Ascending aorta (tissue), 2 donors: ENCODE data around the gene TAB2. TPM values are rescaled to one million over a fixed set of nuclear protein-coding genes. Genes with fewer than 3 reads are reported as not detected.
A peak's percentile ranks its signal among the peaks of the same experiment; 100 is the strongest.

ENCODE experiments used
- DNase-seq, 2 donors: peaks; one replicate each; pipeline ENCODE4 v3.0.0-alpha.2; 2019; ENCODE audit warnings: low spot score in 2 of 2
- H3K27ac ChIP-seq, 2 donors: fragments of 200-600 bp; sonication (generic); one replicate each; pipeline ENCODE4 v1.5.1; 2016 to 2017; ENCODE audit warnings: mild to moderate bottlenecking in 1 of 2
- H3K27me3 ChIP-seq: fragments of 200-600 bp; sonication (generic); one replicate; pipeline ENCODE4 v1.5.1; 2017
- H3K36me3 ChIP-seq, 2 donors: fragments of 200-600 bp; sonication (generic); one replicate each; pipeline ENCODE4 v1.5.1; 2016
- H3K4me1 ChIP-seq, 2 donors: fragments of 200-600 bp; sonication (generic); one replicate each; pipeline ENCODE4 v1.5.1; 2016 to 2017; ENCODE audit warnings: mild to moderate bottlenecking in 1 of 2
- H3K4me3 ChIP-seq, 2 donors: fragments of 200-600 bp; sonication (generic); one replicate each; pipeline ENCODE4 v1.5.1; 2016 to 2017; ENCODE audit warnings: mild to moderate bottlenecking in 1 of 2
- H3K9me3 ChIP-seq, 2 donors: fragments of 200-600 bp; sonication (generic); one replicate each; pipeline ENCODE4 v1.5.1; 2016
- intact Hi-C: fragments of 100-400 bp; cut with DNase I; formaldehyde crosslinking; loops from one replicate; pipeline ENCODE4 v1.15.1; 2023
- total RNA-seq: library from RNA; depleted of rRNA; stranded (reverse); fragments of >200 nt; gene quantifications from one replicate; pipeline ENCODE4 v1.1.0, GENCODE V29; 2016
- TF ChIP-seq, protein P1 (sequence below), 3 experiments: fragments of 200-600 bp in 2 of 3; fragments of 450-650 bp in 1 of 3; sonication (generic) in 2 of 3; IDR thresholded peaks; one replicate each; pipeline ENCODE4 v1.5.1; 2016 to 2019; ENCODE audit warnings: antibody characterized with exemption in 3 of 3, mild to moderate bottlenecking in 1 of 3, moderate library complexity in 1 of 3

Gene TAB2
- total RNA-seq, 1 donor from 2014 or later: 55.2 TPM

DNA sequence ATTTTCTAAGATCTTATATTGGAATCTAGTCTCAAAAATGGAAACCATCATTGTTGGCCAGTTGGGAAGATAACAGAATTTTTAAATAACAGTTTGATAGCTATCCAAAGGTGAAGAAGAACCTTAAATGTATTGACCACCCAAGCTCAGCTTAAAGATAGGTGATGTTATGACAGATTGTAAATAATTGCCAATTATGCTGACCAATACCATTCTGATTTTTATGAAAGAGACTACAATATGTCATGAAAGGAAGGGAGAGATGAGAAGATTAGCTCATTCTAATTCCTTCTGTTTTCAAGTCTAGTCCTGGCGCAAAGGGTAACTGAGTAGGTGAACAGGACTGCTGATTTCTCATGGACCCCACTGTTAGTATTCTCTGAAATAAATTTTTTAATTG is 5.7 kb upstream of the TAB2 start:
- Histone ChIP-seq H3K4me1 (no peaks in the 10 kb centered on the region), H3K27me3 (no peaks in the 10 kb centered on the region), H3K27ac (no peak overlapping the region), H3K4me3 (no peak overlapping the region), H3K36me3 (no peaks in the 10 kb centered on the region), H3K9me3 (no peaks in the 10 kb centered on the region)
- TF ChIP-seq, protein P1, sequence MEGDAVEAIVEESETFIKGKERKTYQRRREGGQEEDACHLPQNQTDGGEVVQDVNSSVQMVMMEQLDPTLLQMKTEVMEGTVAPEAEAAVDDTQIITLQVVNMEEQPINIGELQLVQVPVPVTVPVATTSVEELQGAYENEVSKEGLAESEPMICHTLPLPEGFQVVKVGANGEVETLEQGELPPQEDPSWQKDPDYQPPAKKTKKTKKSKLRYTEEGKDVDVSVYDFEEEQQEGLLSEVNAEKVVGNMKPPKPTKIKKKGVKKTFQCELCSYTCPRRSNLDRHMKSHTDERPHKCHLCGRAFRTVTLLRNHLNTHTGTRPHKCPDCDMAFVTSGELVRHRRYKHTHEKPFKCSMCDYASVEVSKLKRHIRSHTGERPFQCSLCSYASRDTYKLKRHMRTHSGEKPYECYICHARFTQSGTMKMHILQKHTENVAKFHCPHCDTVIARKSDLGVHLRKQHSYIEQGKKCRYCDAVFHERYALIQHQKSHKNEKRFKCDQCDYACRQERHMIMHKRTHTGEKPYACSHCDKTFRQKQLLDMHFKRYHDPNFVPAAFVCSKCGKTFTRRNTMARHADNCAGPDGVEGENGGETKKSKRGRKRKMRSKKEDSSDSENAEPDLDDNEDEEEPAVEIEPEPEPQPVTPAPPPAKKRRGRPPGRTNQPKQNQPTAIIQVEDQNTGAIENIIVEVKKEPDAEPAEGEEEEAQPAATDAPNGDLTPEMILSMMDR (IDR thresholded peaks at IDR 0.05): no peak
- DNase-seq: no peak
- intact Hi-C loops: loop anchor here (10.0 kb wide), 2 partner anchors 233 to 567 kb away; partner anchors contain the start of genes PPIL4 and UST

DNA sequence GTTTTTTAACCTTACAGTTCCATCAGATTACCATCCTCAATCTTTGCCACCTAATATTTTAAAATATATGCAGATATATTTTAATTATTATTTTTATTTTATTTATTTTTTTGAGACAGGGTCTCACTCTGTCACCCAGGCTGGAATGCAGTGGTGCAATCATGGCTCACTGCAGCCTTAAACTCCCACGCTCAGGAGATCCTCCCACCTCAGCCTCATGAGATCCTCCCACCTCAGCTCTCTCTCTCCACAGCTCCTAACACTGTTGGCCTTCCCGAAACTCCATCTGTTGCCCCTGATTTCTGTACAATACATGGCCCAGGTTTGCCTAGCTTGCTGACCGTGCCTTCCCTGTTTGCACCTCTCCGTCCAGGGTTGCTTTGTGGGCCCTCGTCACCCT is 4.4 kb upstream of the TAB2 start:
- H3K27ac ChIP-seq: no peak overlapping the region
- H3K27me3 ChIP-seq: no peaks in the 10 kb centered on the region
- H3K36me3 ChIP-seq: no peaks in the 10 kb centered on the region
- H3K9me3 ChIP-seq: no peaks in the 10 kb centered on the region
- no peak for DNase-seq
- intact Hi-C loops: loop anchor here (10.0 kb wide), 2 partner anchors 232 to 568 kb away; partner anchors contain the start of genes PPIL4 and UST
- no peak overlapping the region for H3K4me3 ChIP-seq
- no peaks in the 10 kb centered on the region for H3K4me1 ChIP-seq
- TF ChIP-seq, protein P1 (IDR thresholded peaks at IDR 0.05): no peak

DNA sequence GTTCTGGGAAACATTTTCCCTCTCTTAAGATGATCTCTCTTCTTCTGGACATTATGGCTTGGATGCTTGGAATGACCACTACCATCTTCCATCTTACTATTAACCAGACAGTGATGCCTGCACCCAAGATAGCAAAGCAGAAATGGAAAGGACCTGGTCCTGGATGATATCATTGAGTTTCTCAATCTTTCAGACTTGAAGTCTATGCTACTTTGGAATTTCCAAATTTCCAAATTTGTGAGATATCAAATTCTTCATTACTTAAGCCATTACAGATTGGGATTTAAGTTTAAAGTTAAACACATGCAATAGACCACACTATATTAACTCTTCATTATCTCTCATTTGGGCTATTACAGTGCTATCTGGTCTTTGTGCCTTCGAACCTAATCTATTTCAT is 3.7 kb upstream of the TAB2 start:
- H3K4me3 ChIP-seq: no peak overlapping the region
- intact Hi-C loops: loop anchor here (10.0 kb wide), 2 partner anchors 231 to 569 kb away; partner anchors contain the start of genes PPIL4 and UST
- H3K27me3 ChIP-seq: no peaks in the 10 kb centered on the region
- H3K4me1 ChIP-seq: no peaks in the 10 kb centered on the region
- TF ChIP-seq, protein P1 (IDR thresholded peaks at IDR 0.05): no peak
- H3K9me3 ChIP-seq: no peaks in the 10 kb centered on the region
- H3K27ac ChIP-seq: no peak overlapping the region
- no peaks in the 10 kb centered on the region for H3K36me3 ChIP-seq
- no peak for DNase-seq

DNA sequence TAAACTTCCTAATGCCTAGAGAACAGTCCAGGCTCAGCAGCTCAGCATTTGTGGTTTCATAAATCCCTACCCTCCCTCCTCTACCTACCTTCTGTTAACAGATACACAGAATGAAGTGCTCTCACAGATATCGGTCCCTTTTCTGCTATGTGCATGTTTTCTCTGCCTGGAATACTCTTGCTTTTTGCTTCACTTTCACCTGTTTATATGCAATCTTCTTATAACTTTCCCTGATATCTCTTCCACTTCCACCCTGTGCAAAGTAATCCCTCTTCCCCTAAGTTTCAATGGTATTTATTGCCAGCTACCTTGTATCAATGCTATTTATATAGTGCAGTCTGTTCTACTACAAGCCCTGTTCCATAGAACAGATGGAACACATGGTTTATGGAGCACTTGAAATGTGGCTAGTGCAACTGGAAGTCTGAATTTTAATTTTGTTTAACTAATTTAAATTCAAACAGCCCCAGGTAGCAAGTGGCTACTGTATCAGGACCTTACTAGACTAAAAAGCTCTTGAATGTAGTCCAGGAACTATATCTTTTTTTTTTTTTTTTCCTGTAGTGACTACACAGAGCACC is 3.1 kb upstream of the TAB2 start:
- no peak overlapping the region for H3K4me3 ChIP-seq
- H3K27ac ChIP-seq: no peak overlapping the region
- intact Hi-C loops: loop anchor here (10.0 kb wide), 2 partner anchors 230 to 570 kb away; partner anchors contain the start of genes PPIL4 and UST
- H3K36me3 ChIP-seq: no peaks in the 10 kb centered on the region
- DNase-seq: no peak
- TF ChIP-seq, protein P1 (IDR thresholded peaks at IDR 0.05): no peak
- H3K27me3 ChIP-seq: no peaks in the 10 kb centered on the region
- no peaks in the 10 kb centered on the region for H3K9me3 ChIP-seq
- no peaks in the 10 kb centered on the region for H3K4me1 ChIP-seq

DNA sequence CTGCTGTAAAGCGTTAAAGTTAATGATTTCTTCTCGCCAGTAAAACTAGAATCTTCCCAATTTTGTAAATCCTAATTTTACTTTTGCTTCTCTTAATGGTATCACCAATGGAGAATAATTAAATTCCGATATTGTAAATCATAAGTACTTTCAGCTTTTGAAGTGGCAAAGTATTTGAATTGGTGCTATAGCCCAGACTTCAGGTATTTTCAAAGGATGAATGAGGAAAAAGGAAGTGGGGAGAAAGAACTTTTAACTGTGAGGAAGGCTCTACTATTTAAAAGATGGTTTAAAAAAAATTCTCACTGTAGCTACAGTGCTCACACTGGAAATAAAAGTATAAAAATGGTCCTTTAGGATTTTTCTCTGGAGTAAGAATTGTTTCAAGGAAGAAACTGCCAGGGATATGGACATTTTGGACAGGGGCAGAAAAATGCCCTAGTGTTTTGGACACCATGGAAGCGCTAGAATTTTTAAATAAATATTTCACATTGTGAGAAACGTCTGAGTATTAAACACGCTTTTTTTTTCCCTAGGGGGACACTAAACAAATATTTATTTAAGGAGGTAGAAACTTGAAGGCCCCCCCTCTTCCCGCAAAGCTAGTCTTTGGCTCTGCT is 1.3 kb upstream of the TAB2 start:
- no peak for DNase-seq
- H3K4me3 ChIP-seq: peak overlapping the region; percentile 72 to 86
- H3K27me3 ChIP-seq: no peaks in the 10 kb centered on the region
- no peaks in the 10 kb centered on the region for H3K9me3 ChIP-seq
- H3K36me3 ChIP-seq: no peaks in the 10 kb centered on the region
- H3K27ac ChIP-seq: peak overlapping the region; percentile 95 to 99
- TF ChIP-seq, protein P1 (IDR thresholded peaks at IDR 0.05): no peak
- intact Hi-C loops: loop anchor here (2.0 to 10.0 kb wide), 5 partner anchors 19 to 571 kb away; partner anchors contain the start of genes PPIL4, SUMO4 and UST
- H3K4me1 ChIP-seq: peaks cover 0 to 5% of the 10 kb centered on the region in 2 donors
